HepG2 (cell line): ENCODE results near the gene ACP5. TPM values are rescaled to one million over a fixed set of nuclear protein-coding genes. Genes with fewer than 3 reads are reported as not detected.

ENCODE experiments used
- ATAC-seq: fragments of 200-7000 bp; cut with Tn5 transposase; 3 replicates; pipeline ENCODE4 v1.9.1; 2020; ENCODE audit warnings: mild to moderate bottlenecking, moderate library complexity
- BruUV-seq: library from RNA; stranded (reverse); fragments of 400-500 nt; replicated peaks from 2 replicates; lab custom pipeline; 2021; lab: Mats Ljungman, UMichigan
- CTCF ChIA-PET: fragments of 300-600 bp; formaldehyde crosslinking; extraction: SDS; loops from one replicate; lab custom pipeline; 2021; ENCODE audit warnings: low total read pairs, inconsistent platforms, low intra/inter-chr PET ratio; lab: Yijun Ruan, JAX
- POLR2A ChIA-PET: fragments of 350-600 bp; sonication (Branson Sonifier 250); formaldehyde crosslinking; loops from one replicate; lab custom pipeline; 2020; ENCODE audit warnings: antibody characterized with exemption, inconsistent platforms; lab: Yijun Ruan, JAX
- DNase-seq: peaks from one replicate; pipeline ENCODE4 v3.0.0-alpha.2; 2015; ENCODE audit warnings: low spot score
- FAIRE-seq: peaks from 3 replicates; lab custom pipeline; 2011; peaks lifted over from hg19 to GRCh38; lab: Jason Lieb, UNC
- H2AFZ ChIP-seq: one replicate; pipeline ENCODE4 v1.6.1; 2011; ENCODE audit warnings: low read length, inconsistent platforms
- H3K27ac ChIP-seq: fragments of 300-600 bp; 3 replicates; pipeline ENCODE4 v1.8.0; 2011; ENCODE audit warnings: mixed run types, mild to moderate bottlenecking, mixed read lengths, low read length, inconsistent platforms; ENCODE audit not compliant: insufficient read depth; ENCODE audit errors: extremely low read length
- H3K27me3 ChIP-seq, 2 experiments: fragments of 200-600 bp in 1 of 2; 2 replicates in 1 of 2; 3 replicates in 1 of 2; pipeline versions ENCODE4 v1.6.0 to v1.8.0; 2011; ENCODE audit warnings: low read length in 2 of 2, mild to moderate bottlenecking in 2 of 2, moderate library complexity in 2 of 2, inconsistent platforms in 1 of 2; ENCODE audit not compliant: insufficient read depth in 2 of 2, control insufficient read depth in 1 of 2
- H3K36me3 ChIP-seq, 2 experiments: fragments of 200-600 bp in 1 of 2; replicated peaks in 1 of 2; 2 replicates in 1 of 2; 3 replicates in 1 of 2; pipeline versions ENCODE4 v1.5.1 to v1.8.0; 2011; ENCODE audit warnings: low read length in 2 of 2, inconsistent platforms in 1 of 2; ENCODE audit not compliant: insufficient read depth in 2 of 2, control insufficient read depth in 1 of 2
- H3K4me1 ChIP-seq: 2 replicates; pipeline ENCODE4 v1.5.1; 2012; ENCODE audit warnings: low read length, inconsistent platforms; ENCODE audit not compliant: insufficient read depth
- H3K4me2 ChIP-seq: 2 replicates; pipeline ENCODE4 v1.6.0; 2011; ENCODE audit warnings: low read depth, low read length, inconsistent platforms
- H3K4me3 ChIP-seq, 3 experiments: fragments of 200-600 bp in 1 of 3; sonication (generic), shearing (Covaris generic) in 1 of 3; replicated peaks in 1 of 3; 2 replicates each; pipeline ENCODE4 v1.5.1; 2011 to 2016; ENCODE audit warnings: low read length in 3 of 3, inconsistent platforms in 2 of 3, low read depth in 2 of 3, mild to moderate bottlenecking in 2 of 3, control low read depth in 1 of 3, mixed read lengths in 1 of 3; ENCODE audit not compliant: insufficient read depth in 1 of 3
- H3K79me2 ChIP-seq: one replicate; pipeline ENCODE4 v1.6.1; 2011; ENCODE audit warnings: low read length, inconsistent platforms; ENCODE audit not compliant: insufficient read depth
- H3K9ac ChIP-seq: 2 replicates; pipeline ENCODE4 v1.6.0; 2011; ENCODE audit warnings: mild to moderate bottlenecking, low read depth, low read length, inconsistent platforms; ENCODE audit not compliant: insufficient read depth
- H3K9me3 ChIP-seq: 2 replicates; pipeline ENCODE4 v1.5.1; 2012; ENCODE audit warnings: mild to moderate bottlenecking, low read length
- H4K20me1 ChIP-seq: 2 replicates; pipeline ENCODE4 v1.6.0; 2011; ENCODE audit warnings: inconsistent platforms, mild to moderate bottlenecking, low read length, moderate library complexity; ENCODE audit not compliant: insufficient read depth
- FOXJ3 ChIP-seq: sonication (generic); formaldehyde crosslinking; IDR thresholded peaks from 2 replicates; pipeline ENCODE4 v1.4.0; 2020; ENCODE audit warnings: missing genetic modification reagents, mild to moderate bottlenecking, borderline replicate concordance
- GATA4 ChIP-seq: sonication (generic); IDR thresholded peaks from 2 replicates; pipeline ENCODE4 v1.6.1; 2016; ENCODE audit warnings: antibody characterized with exemption, low read depth, borderline replicate concordance
- GMEB2 ChIP-seq: IDR thresholded peaks from 2 replicates; pipeline ENCODE4 v1.6.1; 2016; ENCODE audit warnings: missing biosample characterization, missing genetic modification reagents, low read depth
- NFKBIZ ChIP-seq: IDR thresholded peaks from 2 replicates; pipeline ENCODE4 v1.6.1; 2018; ENCODE audit warnings: missing genetic modification reagents, missing compliant biosample characterization
- PCBP2 ChIP-seq: fragments of 200-400 bp; formaldehyde crosslinking; optimal IDR thresholded peaks from 2 replicates; pipeline ENCODE3; 2018; ENCODE audit warnings: low read length, low read depth; ENCODE audit not compliant: poor library complexity, severe bottlenecking
- SIX1 ChIP-seq: sonication (generic); formaldehyde crosslinking; IDR thresholded peaks from 2 replicates; pipeline ENCODE4 v1.4.0; 2020; ENCODE audit warnings: missing genetic modification reagents, borderline replicate concordance
- SMAD1 ChIP-seq: sonication (generic); formaldehyde crosslinking; IDR thresholded peaks from 2 replicates; pipeline ENCODE4 v1.4.0; 2020; ENCODE audit warnings: missing genetic modification reagents, low read depth, mild to moderate bottlenecking, borderline replicate concordance
- SOX6 ChIP-seq, 2 experiments: fragments of 450-650 bp in 1 of 2; sonication (generic) in 1 of 2; formaldehyde crosslinking in 1 of 2; IDR thresholded peaks; 2 replicates each; pipeline versions ENCODE4 v1.4.0 to v1.6.1; 2017 to 2020; ENCODE audit warnings: antibody characterized with exemption in 1 of 2, mild to moderate bottlenecking in 1 of 2, missing genetic modification reagents in 1 of 2
- SPEN ChIP-seq: sonication (generic); formaldehyde crosslinking; IDR thresholded peaks from 2 replicates; pipeline ENCODE4 v1.5.1; 2020; ENCODE audit warnings: low read depth, mild to moderate bottlenecking, missing genetic modification reagents
- ZBTB33 ChIP-seq: sonication (generic); formaldehyde crosslinking; IDR thresholded peaks from 2 replicates; pipeline ENCODE4 v1.4.0; 2020; ENCODE audit warnings: missing genetic modification reagents
- ZNF10 ChIP-seq: sonication (generic); formaldehyde crosslinking; IDR thresholded peaks from 2 replicates; pipeline ENCODE4 v1.4.0; 2020; ENCODE audit warnings: mild to moderate bottlenecking, low read depth, missing genetic modification reagents, borderline replicate concordance
- ZNF672 ChIP-seq: sonication (generic); formaldehyde crosslinking; IDR thresholded peaks from 2 replicates; pipeline ENCODE4 v1.8.1; 2022; ENCODE audit warnings: missing genetic modification reagents
- ZNF703 ChIP-seq: sonication (generic); formaldehyde crosslinking; IDR thresholded peaks from 2 replicates; pipeline ENCODE4 v1.5.1; 2020; ENCODE audit warnings: missing genetic modification reagents, mild to moderate bottlenecking, moderate library complexity, borderline replicate concordance
- ZNF816 ChIP-seq: sonication (generic); formaldehyde crosslinking; IDR thresholded peaks from 2 replicates; pipeline ENCODE4 v1.8.0; 2022; ENCODE audit warnings: missing genetic modification reagents, mild to moderate bottlenecking, borderline replicate concordance
- WGBS: methylation state at CpG from one replicate; pipeline ENCODE4 v1.1.6; 2017; ENCODE audit warnings: low lambda C conversion rate; 5-methylcytosine and 5-hydroxymethylcytosine counted together
- in situ Hi-C: cut with HindIII; loops from 2 replicates; pipeline ENCODE4 v1.10.0; 2017; ENCODE audit warnings: low pct_unique_long_range_greater_than_20kb; ENCODE audit not compliant: extremely low pct_ligation_motif_present
- intact Hi-C: fragments of 100-400 bp; cut with micrococcal nuclease; formaldehyde crosslinking; loops from one replicate; pipeline ENCODE4 v1.10.0; 2022; ENCODE audit not compliant: unreplicated experiment
- polyA plus RNA-seq, 8 experiments: library from polyadenylated mRNA; depleted of rRNA in 3 of 8; stranded (reverse) in 7 of 8; unstranded in 1 of 8; fragments of >200 nt; fragmentation: Illumina TruSeq in 4 of 8; extraction: Trizol in 4 of 8; gene quantifications; 2 replicates each; pipeline versions ENCODE4 v1.2.1 to v1.2.3, GENCODE V29; 2011 to 2016; ENCODE audit warnings: low read depth in 4 of 8, missing spikeins in 1 of 8, mixed read lengths in 1 of 8; ENCODE audit not compliant: insufficient read depth in 1 of 8
- total RNA-seq, 5 experiments: library from RNA; depleted of rRNA; stranded (reverse); fragments of >200 nt; fragmentation: Illumina TruSeq; extraction: Trizol; gene quantifications; 2 replicates each; pipeline ENCODE4 v1.2.3, GENCODE V29; 2016; ENCODE audit warnings: low read depth in 1 of 5
- TF ChIP-seq, protein P1 (sequence below): sonication (generic); formaldehyde crosslinking; IDR thresholded peaks from 2 replicates; pipeline ENCODE4 v1.5.0; 2020; ENCODE audit warnings: missing genetic modification reagents, mild to moderate bottlenecking, borderline replicate concordance
- TF ChIP-seq, protein P2 (sequence below): sonication (generic); formaldehyde crosslinking; IDR thresholded peaks from 2 replicates; pipeline ENCODE4 v1.8.1; 2023; ENCODE audit warnings: missing genetic modification reagents, inconsistent platforms, borderline replicate concordance

Gene ACP5
- total and polyA plus RNA-seq, 2 of the 13 experiments (the other 11 are each of a cell fraction or from before 2014, with no cell fraction given), result 1.3 to 6.7 TPM

DNA sequence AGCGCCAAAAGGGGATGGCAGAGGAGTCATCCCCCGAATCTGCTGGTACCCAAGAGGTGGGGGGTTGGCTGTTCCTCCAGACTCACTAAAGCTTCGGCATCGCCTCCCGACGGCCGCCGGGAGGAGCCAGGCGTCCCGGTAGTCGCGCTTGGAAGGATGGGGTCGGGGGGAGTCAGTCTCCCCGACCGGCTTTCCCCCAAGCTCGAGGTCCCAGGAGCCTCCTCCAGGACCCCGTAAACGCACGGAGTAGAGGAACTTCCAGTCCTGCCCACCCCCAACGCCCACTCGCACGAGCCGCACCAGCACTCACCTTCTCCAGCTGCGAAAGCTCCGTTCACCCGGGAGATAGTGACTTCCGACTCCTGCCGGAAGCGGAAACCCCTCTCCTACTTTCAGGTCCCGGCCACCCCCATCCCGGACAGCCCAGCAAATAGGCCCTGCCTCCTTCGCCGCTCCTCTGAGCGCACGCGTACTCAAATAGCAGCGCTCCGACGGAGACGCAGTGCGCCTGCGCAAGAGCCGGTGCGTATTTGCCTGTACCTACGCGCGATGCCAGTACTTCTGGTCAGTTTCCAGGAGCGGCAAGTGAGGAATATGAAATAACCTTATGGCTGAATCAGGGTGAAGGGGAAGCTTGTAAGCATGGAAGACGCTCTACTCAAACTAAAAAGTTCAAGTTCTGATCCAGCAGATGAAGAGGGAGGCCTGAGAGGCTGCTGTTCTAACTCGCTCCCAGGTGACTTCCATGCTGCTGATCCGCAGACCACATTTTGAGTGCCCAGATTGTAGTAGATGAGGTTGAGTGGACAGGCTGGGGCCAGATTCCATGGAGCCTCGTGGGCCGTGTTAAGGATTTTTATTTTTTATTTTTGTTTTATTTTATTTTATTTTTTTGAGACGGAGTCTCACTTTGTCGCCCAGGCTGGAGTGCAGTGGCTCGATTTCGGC lies 18.3 kb downstream of the ACP5 start, which contains the start of gene ELOF1:
TSS of gene ELOF1 (minus strand) at position 350 of the 948 bp plus-strand sequence. CDS start 4,883 bp downstream, outside the sequence.
- Histone ChIP-seq H3K9me3 (no peaks in the 10 kb centered on the region), H3K4me3 (peak within 1 kb of the TSS; percentile 70 to 92 (median 82)), H2AFZ (peak within 1 kb of the TSS; percentile 66), H3K9ac (peak within 1 kb of the TSS; percentile 86), H3K27ac (peak within 1 kb of the TSS; percentile 74), H3K27me3 (no peaks in the 10 kb centered on the region), H3K4me1 (peaks cover 31% of the 10 kb centered on the region), H3K79me2 (peaks cover 32% of the 10 kb centered on the region), H3K36me3 (peaks cover 4 to 10% of the 10 kb centered on the region in 2 experiments; a peak in 3 of 5 replicates), H3K4me2 (peak within 1 kb of the TSS; percentile 84), H4K20me1 (no peaks in the 10 kb centered on the region)
- in situ Hi-C loops (no loop called here), intact Hi-C loops (no loop called here)
- DNase-seq, result peak; percentile 96
- ChIA-PET POLR2A (interaction anchor here (0.6 to 2.8 kb wide), 16 partner anchors 9 to 464 kb away, joined by 3 to 33 read pairs (median 4); partner anchors contain the start of genes ACP5, CNN1, ECSIT and SWSAP1), CTCF (interaction anchor here (1.8 kb wide), 1 partner anchor 28 kb away, joined by 13 read pairs; no protein-coding TSS in a partner anchor)
- FAIRE-seq, result peak; percentile 95
- BruUV-seq, result TSS peak; percentile 94
- WGBS, result 3% methylated on average over 10 of the region's 57 CpGs
- ATAC-seq, result peak; percentile 98
- TF ChIP-seq ZNF672 (no peak), ZNF703 (CRISPR knock-in tag) (no peak), SPEN (CRISPR knock-in tag) (peak; percentile 48; the same call in 1 of the 2 replicates), SMAD1 (CRISPR knock-in tag) (no peak), SIX1 (no peak), ZNF10 (CRISPR knock-in tag) (no peak), NFKBIZ (CRISPR knock-in tag) (0 out of 2 replicates have a peak, but pooled peaks have one; percentile 33), GMEB2 (CRISPR knock-in tag) (no peak), ZBTB33 (CRISPR knock-in tag) (no peak), GATA4 (peak; percentile 31; the same call in 1 of the 2 replicates), FOXJ3 (no peak), ZNF816 (CRISPR knock-in tag) (no peak), SOX6 (IDR thresholded peaks at IDR 0.05) (no peak), SOX6 (CRISPR knock-in tag; IDR thresholded peaks at IDR 0.05) (peak; percentile 43), PCBP2 (no peak)
- TF ChIP-seq, protein P1, sequence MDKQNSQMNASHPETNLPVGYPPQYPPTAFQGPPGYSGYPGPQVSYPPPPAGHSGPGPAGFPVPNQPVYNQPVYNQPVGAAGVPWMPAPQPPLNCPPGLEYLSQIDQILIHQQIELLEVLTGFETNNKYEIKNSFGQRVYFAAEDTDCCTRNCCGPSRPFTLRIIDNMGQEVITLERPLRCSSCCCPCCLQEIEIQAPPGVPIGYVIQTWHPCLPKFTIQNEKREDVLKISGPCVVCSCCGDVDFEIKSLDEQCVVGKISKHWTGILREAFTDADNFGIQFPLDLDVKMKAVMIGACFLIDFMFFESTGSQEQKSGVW (CRISPR knock-in tag), result no peak
- TF ChIP-seq, protein P2, sequence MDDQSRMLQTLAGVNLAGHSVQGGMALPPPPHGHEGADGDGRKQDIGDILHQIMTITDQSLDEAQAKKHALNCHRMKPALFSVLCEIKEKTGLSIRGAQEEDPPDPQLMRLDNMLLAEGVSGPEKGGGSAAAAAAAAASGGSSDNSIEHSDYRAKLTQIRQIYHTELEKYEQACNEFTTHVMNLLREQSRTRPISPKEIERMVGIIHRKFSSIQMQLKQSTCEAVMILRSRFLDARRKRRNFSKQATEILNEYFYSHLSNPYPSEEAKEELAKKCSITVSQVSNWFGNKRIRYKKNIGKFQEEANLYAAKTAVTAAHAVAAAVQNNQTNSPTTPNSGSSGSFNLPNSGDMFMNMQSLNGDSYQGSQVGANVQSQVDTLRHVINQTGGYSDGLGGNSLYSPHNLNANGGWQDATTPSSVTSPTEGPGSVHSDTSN (CRISPR knock-in tag), result no peak
